Activated CD8-positive, alpha-beta T cell treated with anti-CD3 and anti-CD28 coated beads, Interleukin-2, amount 10 ng/mL, durations not matched to agents 7 days and 5 days (primary cell): Measurements from ENCODE around the gene KLRB1. TPM values are rescaled to one million over a fixed set of nuclear protein-coding genes. Genes with fewer than 3 reads are reported as not detected.
"Not testable (repeated sequence)": the region's sequence is repeated elsewhere in the genome, so short reads cannot be mapped to it uniquely, and the experiment has no call there.

Source experiments
- ATAC-seq: fragments of 150-1000 bp; cut with Tn5 transposase; one replicate; pipeline ENCODE4 v1.10.0; 2021; ENCODE audit warnings: moderate library complexity
- CTCF ChIA-PET: fragments of 350-600 bp; sonication (Branson Sonifier 250); formaldehyde crosslinking; loops from one replicate; lab custom pipeline; 2021; ENCODE audit warnings: antibody characterized with exemption; lab: Charles Lee
- POLR2A ChIA-PET: fragments of 350-600 bp; sonication (Branson Sonifier 250); formaldehyde crosslinking; loops from one replicate; lab custom pipeline; 2021; ENCODE audit warnings: antibody characterized with exemption; lab: Charles Lee
- DNase-seq: peaks from one replicate; pipeline ENCODE4 v3.0.0-alpha.2; 2020
- H3K27ac Mint-ChIP-seq: one replicate; pipeline ENCODE4 v1.8.0; 2021; ENCODE audit warnings: mild to moderate bottlenecking, mixed read lengths
- H3K27me3 Mint-ChIP-seq: one replicate; pipeline ENCODE4 v1.8.0; 2021; ENCODE audit warnings: low read depth, mixed read lengths
- H3K36me3 Mint-ChIP-seq: one replicate; pipeline ENCODE4 v1.8.0; 2021; ENCODE audit warnings: low read depth, mixed read lengths
- H3K4me1 Mint-ChIP-seq: one replicate; pipeline ENCODE4 v1.8.0; 2021; ENCODE audit warnings: low read depth, mixed read lengths
- H3K4me3 Mint-ChIP-seq: one replicate; pipeline ENCODE4 v1.8.0; 2021; ENCODE audit warnings: mild to moderate bottlenecking, mixed read lengths
- H3K9me3 Mint-ChIP-seq: one replicate; pipeline ENCODE4 v1.8.0; 2022; ENCODE audit warnings: mixed read lengths; ENCODE audit not compliant: insufficient read depth
- total RNA-seq, 2 experiments: library from RNA; stranded (reverse); gene quantifications; one replicate each; pipeline ENCODE4 v1.2.3, GENCODE V29; 2021

The KLRB1 gene
- total RNA-seq, 2 experiments from 2014 or later, result 6.0 to 6.3 TPM

GRCh38 chr12:9597365-9597764 lies 10.4 kb downstream of the KLRB1 start:
- Mint-ChIP-seq H3K9me3 (no peaks in the 10 kb centered on the region), H3K27ac (no peak overlapping the region), H3K36me3 (no peaks in the 10 kb centered on the region), H3K4me1 (no peaks in the 10 kb centered on the region), H3K4me3 (no peak overlapping the region), H3K27me3 (peaks cover 2% of the 10 kb centered on the region)
- no peak for ATAC-seq
- no peak for DNase-seq
- POLR2A ChIA-PET, result no interaction called here
- CTCF ChIA-PET, result no interaction called here

DNA sequence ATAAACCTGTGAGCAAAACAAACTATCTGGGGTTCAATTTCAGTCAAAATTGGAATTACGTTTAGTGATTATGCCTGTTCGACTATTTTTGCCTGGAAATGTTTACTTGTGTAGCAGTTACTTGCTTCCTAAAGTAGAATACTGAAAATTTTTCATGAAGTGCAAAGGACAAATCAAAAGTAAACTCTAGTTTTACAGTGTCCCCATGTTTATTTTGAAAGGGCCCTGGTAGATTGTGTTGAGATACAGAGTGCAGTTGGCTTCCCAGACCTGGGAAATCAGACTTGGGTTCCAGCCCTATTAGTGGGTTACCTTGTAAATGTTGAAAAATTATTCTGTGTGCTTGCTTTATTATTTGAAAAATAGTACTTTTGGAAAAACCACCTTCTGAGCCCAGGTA lies 17.3 kb downstream of the KLRB1 start:
- POLR2A ChIA-PET, result no interaction called here
- no peak for ATAC-seq
- H3K36me3 Mint-ChIP-seq, result peaks cover 4% of the 10 kb centered on the region
- no peaks in the 10 kb centered on the region for H3K4me1 Mint-ChIP-seq
- H3K27me3 Mint-ChIP-seq, result peaks cover 2% of the 10 kb centered on the region
- no peak overlapping the region for H3K27ac Mint-ChIP-seq
- no peak overlapping the region for H3K4me3 Mint-ChIP-seq
- H3K9me3 Mint-ChIP-seq, result no peaks in the 10 kb centered on the region
- no peak for DNase-seq
- CTCF ChIA-PET, result no interaction called here

GRCh38 chr12:9588749-9589148 lies 19.0 kb downstream of the KLRB1 start:
- H3K9me3 Mint-ChIP-seq, result no peaks in the 10 kb centered on the region
- ATAC-seq, result no peak
- H3K36me3 Mint-ChIP-seq, result peaks cover 4% of the 10 kb centered on the region
- ChIA-PET POLR2A (no interaction called here), CTCF (no interaction called here)
- no peak overlapping the region for H3K27ac Mint-ChIP-seq
- no peaks in the 10 kb centered on the region for H3K27me3 Mint-ChIP-seq
- H3K4me1 Mint-ChIP-seq, result no peaks in the 10 kb centered on the region
- no peak for DNase-seq
- H3K4me3 Mint-ChIP-seq, result no peak overlapping the region

GRCh38 chr12:9587987-9588600 lies 19.6 kb downstream of the KLRB1 start:
- ATAC-seq, result no peak
- Mint-ChIP-seq H3K9me3 (no peaks in the 10 kb centered on the region), H3K4me1 (no peaks in the 10 kb centered on the region), H3K4me3 (no peak overlapping the region), H3K36me3 (peaks cover 4% of the 10 kb centered on the region), H3K27me3 (no peaks in the 10 kb centered on the region), H3K27ac (no peak overlapping the region)
- no peak for DNase-seq
- POLR2A ChIA-PET, result no interaction called here
- CTCF ChIA-PET, result no interaction called here

GRCh38 chr12:9577729-9578128 lies 30.0 kb downstream of the KLRB1 start:
- DNase-seq, H3K27ac Mint-ChIP-seq, H3K4me3 Mint-ChIP-seq, H3K4me1 Mint-ChIP-seq, H3K9me3 Mint-ChIP-seq, ATAC-seq, H3K36me3 Mint-ChIP-seq, CTCF ChIA-PET, POLR2A ChIA-PET, H3K27me3 Mint-ChIP-seq: not testable (repeated sequence)

GRCh38 chr12:9567151-9567550 lies 40.6 kb downstream of the KLRB1 start:
- H3K27ac Mint-ChIP-seq, H3K4me1 Mint-ChIP-seq, H3K9me3 Mint-ChIP-seq, H3K27me3 Mint-ChIP-seq, ATAC-seq, H3K36me3 Mint-ChIP-seq, CTCF ChIA-PET, DNase-seq, POLR2A ChIA-PET, H3K4me3 Mint-ChIP-seq: not testable (repeated sequence)

DNA sequence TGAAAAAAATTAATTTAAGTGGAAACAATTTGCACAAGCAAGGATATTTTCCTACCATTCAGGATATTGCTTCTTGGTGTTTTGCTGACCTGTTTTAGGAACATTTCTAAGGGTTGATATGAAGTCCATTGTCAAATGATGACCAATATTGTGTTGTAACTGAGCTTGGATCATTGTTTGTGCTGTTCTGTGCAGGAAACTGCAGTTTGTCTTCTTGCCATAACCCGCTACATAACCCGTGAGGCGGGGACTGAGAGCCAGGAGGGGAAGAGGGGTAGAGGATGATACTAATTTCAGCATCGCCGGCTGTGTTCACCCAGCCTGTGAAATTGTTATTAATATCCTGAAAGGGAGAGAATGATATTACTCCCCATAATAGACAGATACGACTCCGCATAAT lies 41.6 kb downstream of the KLRB1 start:
- DNase-seq, result not testable (repeated sequence)

DNA sequence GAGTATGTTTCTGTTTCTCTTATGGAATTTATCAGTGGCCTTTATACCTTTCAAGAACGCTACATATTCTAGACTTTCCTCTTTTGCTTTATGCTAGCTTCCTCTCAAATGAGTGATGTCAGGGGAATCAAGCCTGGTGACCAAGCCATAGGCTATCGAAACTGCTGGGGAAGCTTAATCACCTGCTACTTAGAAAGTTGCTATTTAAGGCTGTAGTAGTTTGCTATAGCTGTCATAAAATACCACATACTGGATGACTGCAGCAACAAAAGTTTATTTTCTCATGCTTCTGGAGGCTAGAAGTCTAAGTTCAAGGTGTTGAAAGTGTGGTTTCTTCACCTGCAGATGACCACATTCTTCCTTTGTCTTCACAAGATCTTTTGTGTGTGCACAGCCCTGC lies 43.3 kb downstream of the KLRB1 start:
- H3K27me3 Mint-ChIP-seq, H3K36me3 Mint-ChIP-seq, H3K27ac Mint-ChIP-seq, POLR2A ChIA-PET, DNase-seq, ATAC-seq, H3K4me3 Mint-ChIP-seq, H3K9me3 Mint-ChIP-seq, H3K4me1 Mint-ChIP-seq, CTCF ChIA-PET: not testable (repeated sequence)

More for the DNA sequence above, 41.6 kb downstream of the KLRB1 start:
- H3K27ac Mint-ChIP-seq, H3K27me3 Mint-ChIP-seq, H3K4me3 Mint-ChIP-seq, H3K9me3 Mint-ChIP-seq, H3K4me1 Mint-ChIP-seq, CTCF ChIA-PET, H3K36me3 Mint-ChIP-seq, ATAC-seq, POLR2A ChIA-PET: not testable (repeated sequence)

GRCh38 chr12:9562841-9563453 lies 44.8 kb downstream of the KLRB1 start:
- H3K27me3 Mint-ChIP-seq, H3K9me3 Mint-ChIP-seq, H3K36me3 Mint-ChIP-seq, H3K4me1 Mint-ChIP-seq, H3K27ac Mint-ChIP-seq, DNase-seq, POLR2A ChIA-PET, H3K4me3 Mint-ChIP-seq, CTCF ChIA-PET, ATAC-seq: not testable (repeated sequence)

DNA sequence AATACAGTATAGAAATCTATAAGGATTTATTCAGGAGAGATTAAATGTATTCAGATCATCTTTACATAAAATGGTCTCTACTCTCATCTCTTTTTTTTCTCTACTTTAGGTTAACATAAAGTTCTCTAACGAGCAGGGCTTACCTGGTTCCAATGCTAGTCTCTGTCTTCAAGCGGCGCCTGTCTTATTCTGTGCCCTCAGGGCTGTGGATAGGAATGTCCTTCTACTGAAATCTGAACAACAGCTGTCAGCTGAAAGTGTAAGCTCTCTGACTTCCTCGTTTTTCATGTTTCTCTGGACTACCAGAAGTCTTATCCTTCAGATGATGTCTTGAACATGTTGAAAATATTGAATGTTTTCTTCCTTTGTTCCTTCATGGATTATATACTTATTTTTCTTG lies 62.2 kb downstream of the KLRB1 start:
- ATAC-seq, CTCF ChIA-PET, H3K4me3 Mint-ChIP-seq, H3K4me1 Mint-ChIP-seq, H3K9me3 Mint-ChIP-seq, DNase-seq, H3K27ac Mint-ChIP-seq, H3K27me3 Mint-ChIP-seq, H3K36me3 Mint-ChIP-seq, POLR2A ChIA-PET: not testable (repeated sequence)

Other genes with a start within 250 kb of the KLRB1 start
- 100 to 1,000 TPM; 277 to 282 TPM for gene CLEC2D, start 61.8 kb upstream of the KLRB1 start, total RNA-seq
- gene CLECL1, start 125.2 kb upstream of the KLRB1 start, total RNA-seq, result 1 to 10 TPM; 1.3 to 1.6 TPM
- 100 to 1,000 TPM; 115 to 116 TPM for gene CD69, start 153.0 kb upstream of the KLRB1 start, total RNA-seq
- under 1 TPM in 1 of 2 experiments, not detected in 1; 0.42 TPM for gene KLRF1, start 219.6 kb upstream of the KLRB1 start, total RNA-seq